T-helper 1 cell treated with Interleukin-12 subunit alpha and Interleukin-12 subunit beta and Interleukin-4 antibody, amounts not matched to agents 30 μg/mL and 1 μg/mL, for 36 hours (primary cell): ENCODE data around the gene OVOL1.
"Not testable (repeated sequence)": the region's sequence is repeated elsewhere in the genome, so short reads cannot be mapped to it uniquely, and the experiment has no call there.

Source experiments
- H3K27ac Mint-ChIP-seq: one replicate; pipeline ENCODE4 v1.8.0; 2021; ENCODE audit warnings: mild to moderate bottlenecking, mixed read lengths
- H3K27me3 Mint-ChIP-seq: one replicate; pipeline ENCODE4 v1.8.0; 2021; ENCODE audit warnings: low read depth, mixed read lengths
- H3K36me3 Mint-ChIP-seq: one replicate; pipeline ENCODE4 v1.8.0; 2021; ENCODE audit warnings: low read depth, mixed read lengths
- H3K4me1 Mint-ChIP-seq: one replicate; pipeline ENCODE4 v1.8.0; 2021; ENCODE audit warnings: low read depth, mixed read lengths
- H3K4me3 Mint-ChIP-seq: one replicate; pipeline ENCODE4 v1.8.0; 2021; ENCODE audit warnings: mild to moderate bottlenecking, moderate library complexity, mixed read lengths
- H3K9me3 Mint-ChIP-seq: one replicate; pipeline ENCODE4 v1.8.0; 2021; ENCODE audit warnings: mixed read lengths

Gene OVOL1

GRCh38 chr11:65786786-65787636 lies at the start of gene OVOL1:
Gene OVOL1, plus strand, starts transcription at chr11:65787063. Its CDS starts 311 bp downstream, at chr11:65787374.
- H3K4me1 Mint-ChIP-seq: peaks cover 25% of the 10 kb centered on the region
- H3K27ac Mint-ChIP-seq: no peak within 1 kb of the TSS
- H3K36me3 Mint-ChIP-seq: peaks cover 4% of the 10 kb centered on the region
- peak within 1 kb of the TSS; percentile 64 for H3K4me3 Mint-ChIP-seq
- peaks cover 54% of the 10 kb centered on the region for H3K27me3 Mint-ChIP-seq
- H3K9me3 Mint-ChIP-seq: no peaks in the 10 kb centered on the region

GRCh38 chr11:65739022-65739421 lies 47.8 kb upstream of the OVOL1 start:
- H3K4me3 Mint-ChIP-seq: no peak overlapping the region
- no peaks in the 10 kb centered on the region for H3K4me1 Mint-ChIP-seq
- peaks cover 15% of the 10 kb centered on the region for H3K9me3 Mint-ChIP-seq
- H3K27ac Mint-ChIP-seq: no peak overlapping the region
- peaks cover 34% of the 10 kb centered on the region for H3K27me3 Mint-ChIP-seq
- no peaks in the 10 kb centered on the region for H3K36me3 Mint-ChIP-seq

- no peak overlapping the region for H3K27ac Mint-ChIP-seq
- peaks cover 29% of the 10 kb centered on the region for H3K27me3 Mint-ChIP-seq
- H3K4me3 Mint-ChIP-seq: no peak overlapping the region
- H3K4me1 Mint-ChIP-seq: no peaks in the 10 kb centered on the region
- peaks cover 10% of the 10 kb centered on the region for H3K9me3 Mint-ChIP-seq
- H3K36me3 Mint-ChIP-seq: no peaks in the 10 kb centered on the region
Measured at GRCh38 chr11:65741185-65741584, 45.7 kb upstream of the OVOL1 start.

GRCh38 chr11:65742353-65742752 lies 44.5 kb upstream of the OVOL1 start:
- no peaks in the 10 kb centered on the region for H3K36me3 Mint-ChIP-seq
- H3K4me3 Mint-ChIP-seq: no peak overlapping the region
- H3K9me3 Mint-ChIP-seq: no peaks in the 10 kb centered on the region
- peaks cover 25% of the 10 kb centered on the region for H3K27me3 Mint-ChIP-seq
- no peaks in the 10 kb centered on the region for H3K4me1 Mint-ChIP-seq
- no peak overlapping the region for H3K27ac Mint-ChIP-seq

GRCh38 chr11:65743681-65744025 lies 43.2 kb upstream of the OVOL1 start:
- peaks cover 22% of the 10 kb centered on the region for H3K27me3 Mint-ChIP-seq
- no peaks in the 10 kb centered on the region for H3K36me3 Mint-ChIP-seq
- H3K9me3 Mint-ChIP-seq: no peaks in the 10 kb centered on the region
- no peak overlapping the region for H3K4me3 Mint-ChIP-seq
- no peaks in the 10 kb centered on the region for H3K4me1 Mint-ChIP-seq
- H3K27ac Mint-ChIP-seq: no peak overlapping the region

GRCh38 chr11:65744026-65744698 lies 42.7 kb upstream of the OVOL1 start:
- Mint-ChIP-seq H3K27ac (no peak overlapping the region), H3K9me3 (no peaks in the 10 kb centered on the region), H3K4me3 (no peak overlapping the region), H3K27me3 (peaks cover 26% of the 10 kb centered on the region), H3K4me1 (no peaks in the 10 kb centered on the region), H3K36me3 (no peaks in the 10 kb centered on the region)

- no peaks in the 10 kb centered on the region for H3K36me3 Mint-ChIP-seq
- no peak overlapping the region for H3K4me3 Mint-ChIP-seq
- H3K9me3 Mint-ChIP-seq: no peaks in the 10 kb centered on the region
- H3K27ac Mint-ChIP-seq: no peak overlapping the region
- H3K27me3 Mint-ChIP-seq: peaks cover 31% of the 10 kb centered on the region
- H3K4me1 Mint-ChIP-seq: no peaks in the 10 kb centered on the region
Measured at GRCh38 chr11:65744699-65745042, 42.2 kb upstream of the OVOL1 start.

GRCh38 chr11:65745049-65745448 lies 41.8 kb upstream of the OVOL1 start:
- Mint-ChIP-seq H3K9me3 (no peaks in the 10 kb centered on the region), H3K27me3 (peaks cover 35% of the 10 kb centered on the region), H3K4me3 (no peak overlapping the region), H3K4me1 (no peaks in the 10 kb centered on the region), H3K27ac (no peak overlapping the region), H3K36me3 (no peaks in the 10 kb centered on the region)

- not testable (repeated sequence) for H3K4me3 Mint-ChIP-seq, H3K27ac Mint-ChIP-seq, H3K9me3 Mint-ChIP-seq, H3K36me3 Mint-ChIP-seq, H3K4me1 Mint-ChIP-seq
- peaks cover 13% of the 10 kb centered on the region for H3K27me3 Mint-ChIP-seq
Measured at GRCh38 chr11:65762169-65762568, 24.7 kb upstream of the OVOL1 start.

GRCh38 chr11:65762816-65763215 lies 24.0 kb upstream of the OVOL1 start:
- H3K4me3 Mint-ChIP-seq, H3K4me1 Mint-ChIP-seq, H3K27ac Mint-ChIP-seq, H3K9me3 Mint-ChIP-seq, H3K36me3 Mint-ChIP-seq: not testable (repeated sequence)
- H3K27me3 Mint-ChIP-seq: peaks cover 13% of the 10 kb centered on the region

- H3K36me3 Mint-ChIP-seq: no peaks in the 10 kb centered on the region
- no peak overlapping the region for H3K27ac Mint-ChIP-seq
- no peak overlapping the region for H3K4me3 Mint-ChIP-seq
- H3K27me3 Mint-ChIP-seq: peaks cover 13% of the 10 kb centered on the region
- no peaks in the 10 kb centered on the region for H3K9me3 Mint-ChIP-seq
- no peaks in the 10 kb centered on the region for H3K4me1 Mint-ChIP-seq
Measured at GRCh38 chr11:65764434-65764833, 22.4 kb upstream of the OVOL1 start.

GRCh38 chr11:65766535-65766934 lies 20.3 kb upstream of the OVOL1 start:
- peaks cover 3% of the 10 kb centered on the region for H3K36me3 Mint-ChIP-seq
- H3K4me1 Mint-ChIP-seq: peaks cover 3% of the 10 kb centered on the region
- no peaks in the 10 kb centered on the region for H3K9me3 Mint-ChIP-seq
- H3K4me3 Mint-ChIP-seq: no peak overlapping the region
- peaks cover 2% of the 10 kb centered on the region for H3K27me3 Mint-ChIP-seq
- H3K27ac Mint-ChIP-seq: no peak overlapping the region

GRCh38 chr11:65767406-65767805 lies 19.5 kb upstream of the OVOL1 start:
- Mint-ChIP-seq H3K27me3 (no peaks in the 10 kb centered on the region), H3K4me3 (no peak overlapping the region), H3K9me3 (no peaks in the 10 kb centered on the region), H3K36me3 (peaks cover 3% of the 10 kb centered on the region), H3K27ac (no peak overlapping the region), H3K4me1 (peaks cover 3% of the 10 kb centered on the region)

- H3K36me3 Mint-ChIP-seq, H3K27ac Mint-ChIP-seq, H3K4me3 Mint-ChIP-seq, H3K9me3 Mint-ChIP-seq, H3K4me1 Mint-ChIP-seq, H3K27me3 Mint-ChIP-seq: not testable (repeated sequence)
Measured at GRCh38 chr11:65767806-65768205, 19.1 kb upstream of the OVOL1 start.

- H3K4me3 Mint-ChIP-seq: no peak overlapping the region
- no peaks in the 10 kb centered on the region for H3K27me3 Mint-ChIP-seq
- no peak overlapping the region for H3K27ac Mint-ChIP-seq
- peaks cover 3% of the 10 kb centered on the region for H3K4me1 Mint-ChIP-seq
- peaks cover 5% of the 10 kb centered on the region for H3K36me3 Mint-ChIP-seq
- no peaks in the 10 kb centered on the region for H3K9me3 Mint-ChIP-seq
Measured at GRCh38 chr11:65770951-65771567, 15.8 kb upstream of the OVOL1 start.
